ENCODE measurements around the gene UBTD1. TPM values are rescaled to one million over a fixed set of nuclear protein-coding genes. Genes with fewer than 3 reads are reported as not detected.
"Not testable (repeated sequence)": the region's sequence is repeated elsewhere in the genome, so short reads cannot be mapped to it uniquely, and the experiment has no call there.

Gene UBTD1
- total RNA-seq, 1 donor from 2014 or later, result 1.5 TPM

DNA sequence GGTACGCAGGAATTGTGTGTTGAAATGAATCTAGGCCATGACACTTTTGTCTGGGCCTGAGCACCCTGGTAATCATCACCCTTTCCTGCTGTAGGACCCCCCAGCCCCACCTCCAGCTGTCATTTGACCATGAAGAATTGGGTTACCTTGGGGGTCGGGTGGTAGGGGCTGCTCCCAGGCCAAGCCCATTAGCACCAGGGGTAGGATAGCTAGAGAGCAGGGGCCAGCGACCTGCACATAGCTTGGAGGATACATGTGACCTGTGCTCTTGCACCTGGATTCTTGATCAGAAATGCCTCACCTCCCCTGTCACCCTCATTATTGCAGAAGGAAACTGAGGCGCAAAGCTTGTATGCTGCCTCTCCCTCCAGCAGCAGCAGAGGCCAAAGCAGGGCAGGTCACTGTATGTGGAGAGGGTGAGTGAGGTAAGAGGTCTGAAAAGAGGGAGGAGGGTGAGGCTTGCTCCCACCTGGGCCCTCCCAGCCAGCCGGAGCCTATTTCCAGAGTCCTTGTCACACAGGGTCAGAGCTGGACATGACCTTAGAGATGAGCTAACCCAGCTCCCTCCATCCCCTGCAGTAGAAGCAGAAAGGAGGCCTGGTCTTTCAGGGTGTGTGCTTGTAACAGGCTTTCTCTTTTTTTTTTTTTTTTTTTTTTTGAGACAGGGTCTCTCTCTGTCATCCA is 38.6 kb downstream of the UBTD1 start:
- intact Hi-C loops (cut with micrococcal nuclease), result no loop called here

DNA sequence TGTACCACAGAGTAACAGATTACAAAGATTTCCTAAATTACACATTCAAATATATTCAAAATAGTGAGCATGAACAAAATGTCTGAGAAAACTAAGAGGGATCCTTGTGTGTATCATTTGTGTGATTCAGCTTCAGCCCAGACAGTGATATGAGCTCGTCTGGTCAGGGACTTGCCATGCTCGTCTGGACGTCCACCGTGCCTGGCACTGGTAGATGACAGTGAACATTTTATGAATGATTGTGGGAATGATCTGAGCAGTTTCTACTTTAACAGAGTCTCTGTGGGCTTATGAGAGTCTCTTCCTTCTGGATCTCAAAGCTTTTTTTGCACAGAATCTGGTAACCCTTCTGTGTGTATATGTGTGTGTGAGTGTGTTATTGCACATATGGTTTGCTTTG is 39.7 kb downstream of the UBTD1 start:
- intact Hi-C loops (cut with micrococcal nuclease), result no loop called here

DNA sequence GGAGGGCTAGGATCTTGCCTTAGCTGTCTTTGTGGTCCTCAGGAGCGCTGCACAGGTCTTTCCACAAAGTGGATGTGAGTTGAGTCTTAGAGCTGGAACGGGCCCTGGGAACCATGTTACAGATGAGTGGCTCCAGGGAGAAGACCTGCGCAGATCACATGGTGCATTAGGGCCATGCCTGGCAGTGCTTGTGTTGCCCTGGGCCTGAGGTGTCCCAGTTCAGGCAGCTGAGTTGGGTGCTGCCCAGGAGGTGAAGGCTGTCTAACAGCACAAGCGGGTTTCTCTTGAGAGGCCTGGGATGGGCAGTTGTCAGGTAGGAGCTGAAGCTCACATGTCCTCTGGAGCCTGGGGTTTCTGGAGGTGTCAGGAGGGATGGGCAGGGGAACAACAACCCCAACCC is 40.1 kb downstream of the UBTD1 start:
- intact Hi-C loops (cut with micrococcal nuclease), result no loop called here

DNA sequence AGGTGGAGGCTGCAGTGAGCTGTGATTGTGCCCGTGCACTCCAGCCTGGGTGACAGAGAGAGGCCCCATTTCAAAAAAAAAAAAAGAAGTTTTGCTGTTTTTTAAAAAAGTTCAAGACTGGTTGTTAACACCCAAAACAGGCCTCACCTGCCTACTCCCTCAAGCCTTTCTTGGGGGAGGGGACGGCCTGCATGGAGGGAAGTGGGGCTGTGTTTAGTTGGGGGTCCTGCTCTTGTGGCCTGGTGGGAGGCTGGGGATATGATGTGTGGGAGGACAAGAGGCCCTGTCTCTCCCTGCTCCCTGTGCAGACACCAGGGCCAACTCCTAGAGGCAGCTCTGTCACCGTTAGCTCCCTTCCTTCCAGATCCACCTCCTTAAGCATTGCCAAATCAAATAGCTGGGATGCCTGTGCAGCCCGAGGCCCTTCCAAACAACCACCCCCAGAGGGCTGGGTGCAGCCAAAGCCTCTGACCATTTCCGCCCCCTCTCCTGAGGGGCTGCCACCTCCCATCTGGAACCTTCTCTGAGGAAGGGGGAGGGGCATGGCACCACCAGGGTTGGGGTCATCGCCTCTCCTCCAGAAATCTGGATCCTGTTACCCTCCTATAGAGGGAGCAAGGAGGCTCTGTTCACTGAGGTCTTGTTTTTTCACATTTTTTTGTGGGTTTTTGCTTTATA is 40.9 kb downstream of the UBTD1 start:
- intact Hi-C loops (cut with micrococcal nuclease), result no loop called here

DNA sequence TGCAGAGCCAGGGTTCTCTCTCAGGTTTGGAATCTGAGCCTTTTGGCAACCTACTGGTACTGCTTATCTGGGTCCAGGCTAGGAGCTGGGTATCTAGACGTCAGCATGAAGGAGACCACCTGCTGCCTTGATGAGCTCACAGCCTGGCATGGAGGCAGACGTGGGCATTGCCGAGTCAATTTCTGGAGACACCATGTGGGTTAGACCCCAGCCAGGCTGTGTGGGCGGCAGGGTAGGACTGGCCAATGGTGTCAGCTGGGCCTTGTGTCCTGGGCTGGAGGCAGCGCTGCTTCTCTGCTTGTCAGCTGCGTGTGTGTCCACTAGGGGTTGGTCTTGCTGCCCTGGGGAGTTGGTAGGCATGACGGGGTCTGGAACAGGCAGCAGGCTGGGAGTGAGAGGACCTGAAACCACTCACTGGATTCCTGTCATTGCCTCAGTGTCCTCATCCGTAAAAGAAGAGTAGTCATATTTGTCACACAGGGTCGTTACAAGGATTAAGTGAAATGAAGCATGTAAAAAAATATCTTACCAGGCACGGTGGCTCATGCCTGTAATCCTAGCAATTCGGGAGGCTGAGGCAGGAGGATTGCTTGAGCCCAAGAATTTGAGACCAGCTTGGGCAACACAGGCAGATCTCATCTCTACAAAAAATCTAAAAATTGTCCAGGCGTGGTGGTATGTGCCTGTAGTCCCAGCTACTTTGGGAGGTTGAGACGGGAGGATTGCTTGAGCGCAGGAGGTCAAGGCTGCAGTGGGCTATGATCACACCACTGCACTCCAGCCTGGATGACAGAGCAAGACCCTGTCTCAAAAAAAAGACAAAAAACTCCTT is 42.2 kb downstream of the UBTD1 start:
- intact Hi-C loops (cut with micrococcal nuclease), result no loop called here

DNA sequence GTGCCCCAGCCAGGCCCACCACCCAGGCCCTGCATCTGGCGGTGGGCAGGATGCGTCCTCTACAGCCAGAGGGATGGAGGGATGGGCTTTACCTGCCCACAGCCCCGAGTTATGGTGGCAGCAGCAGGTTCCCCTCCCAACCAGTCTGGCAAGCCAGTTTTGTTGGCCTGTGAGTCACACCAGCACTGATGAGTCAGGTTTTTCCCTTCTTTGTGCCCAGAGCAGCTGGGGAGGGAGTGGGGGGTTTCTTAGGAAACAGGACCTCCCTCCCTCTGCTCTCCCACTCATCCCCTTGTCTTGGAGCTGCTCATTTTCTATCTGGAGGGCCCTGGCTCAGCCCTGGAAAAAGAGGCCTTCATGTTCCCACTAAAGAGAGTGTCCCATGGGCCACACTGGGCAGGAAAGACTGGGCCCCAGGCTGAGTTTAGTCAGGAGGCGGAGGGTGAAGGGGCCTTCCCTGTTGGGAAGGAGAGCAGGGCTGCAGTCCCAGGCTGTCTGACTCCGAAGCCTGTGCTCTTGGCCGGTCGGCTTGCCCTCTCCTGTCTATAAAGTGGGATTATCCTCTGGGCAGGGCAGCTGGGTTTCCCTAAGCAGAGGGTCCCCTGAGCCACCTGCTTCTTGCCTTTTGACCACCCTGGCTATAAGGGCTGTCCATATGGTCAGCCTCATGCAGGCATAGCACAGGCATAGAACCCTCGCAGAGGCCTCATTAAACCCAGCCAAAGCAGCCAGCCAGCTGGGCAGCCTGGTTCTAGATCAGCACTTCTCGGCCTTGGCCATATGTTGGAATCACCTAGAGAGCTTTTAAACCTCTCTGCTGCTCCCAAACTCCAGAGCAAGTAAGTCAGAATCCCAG is 43.7 kb downstream of the UBTD1 start:
- intact Hi-C loops (cut with micrococcal nuclease), result no loop called here

DNA sequence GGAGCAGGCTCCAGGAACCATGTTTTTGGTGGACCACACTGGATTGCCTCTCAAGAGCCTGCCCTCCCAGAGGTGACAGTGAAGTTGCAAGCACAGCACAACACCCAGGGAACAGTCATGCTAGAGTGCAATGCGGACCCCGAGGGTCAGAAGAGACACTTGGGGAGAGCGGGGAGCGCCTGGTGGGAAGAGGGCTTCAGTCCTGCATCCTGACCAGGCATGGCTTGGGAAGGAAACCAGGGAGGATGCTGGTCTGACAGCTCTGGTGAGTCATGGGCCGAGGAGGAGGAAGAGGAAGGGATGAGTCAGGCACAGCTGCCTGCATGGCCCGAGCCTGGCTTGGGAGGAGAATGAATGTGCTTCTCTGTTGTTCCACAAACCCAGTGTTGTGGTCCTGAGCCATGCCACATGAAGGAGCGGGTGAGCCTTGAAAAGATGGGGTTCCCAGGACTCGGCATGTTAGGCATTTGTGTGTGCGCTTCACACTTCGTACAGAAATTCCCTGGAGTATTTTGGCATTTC is 44.4 kb downstream of the UBTD1 start:
- intact Hi-C loops (cut with micrococcal nuclease), result no loop called here

DNA sequence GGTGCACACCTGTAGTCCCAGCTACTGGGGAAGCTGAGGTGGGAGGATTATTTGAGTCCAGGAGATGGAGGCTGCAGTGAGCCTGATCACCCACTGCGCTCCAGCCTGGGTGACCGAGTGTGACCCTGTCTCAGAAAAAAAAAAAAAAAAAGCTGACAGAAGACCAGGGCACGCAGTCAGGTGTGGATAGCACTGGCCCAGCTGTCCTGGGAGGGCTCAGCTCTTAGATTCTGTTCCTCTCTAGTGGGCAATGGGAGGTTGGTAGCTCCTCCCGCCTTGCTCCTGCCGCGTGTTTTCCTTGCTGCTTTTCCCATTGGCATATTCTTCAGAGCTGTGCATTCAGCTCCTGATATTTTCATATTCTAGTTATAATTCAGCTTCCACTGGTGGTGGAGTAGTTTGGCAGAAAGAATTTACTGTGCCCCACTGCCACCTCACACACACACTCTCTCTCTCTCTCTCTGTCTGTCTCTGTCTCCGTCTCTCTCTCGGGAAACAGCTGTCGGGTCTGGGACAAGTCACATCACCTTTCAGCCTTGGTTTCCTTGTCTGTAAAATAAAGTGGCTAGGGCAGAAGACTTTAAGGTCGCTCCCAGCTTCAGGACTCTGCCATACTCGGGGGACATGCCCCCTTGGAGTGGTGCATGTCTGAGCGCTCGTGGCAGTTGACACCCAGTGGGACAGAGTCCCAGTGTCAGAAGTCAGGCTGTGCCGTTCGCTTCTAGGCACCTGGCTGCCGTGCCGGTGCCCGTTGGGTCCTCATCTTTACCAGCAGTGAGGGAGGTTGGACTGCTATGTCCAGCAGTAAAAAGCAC is 47.9 kb downstream of the UBTD1 start:
- intact Hi-C loops (cut with micrococcal nuclease), result no loop called here

DNA sequence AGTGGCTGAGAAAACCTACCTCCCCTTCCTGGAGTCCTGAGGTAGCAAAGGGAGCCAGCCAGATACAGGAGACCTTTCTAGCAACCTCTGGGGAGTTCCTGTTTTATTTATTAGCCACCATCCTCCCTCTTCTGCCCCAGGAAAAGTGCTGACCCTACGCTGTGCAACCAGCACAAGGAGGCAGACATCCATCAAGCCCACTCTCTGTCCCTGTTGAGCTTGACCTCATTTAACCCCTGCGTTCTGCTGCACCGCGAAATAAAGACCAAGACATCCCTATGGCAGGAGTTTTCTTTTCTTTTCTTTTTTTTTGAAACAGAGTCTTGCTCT is 48.5 kb downstream of the UBTD1 start:
- intact Hi-C loops (cut with micrococcal nuclease), result no loop called here

DNA sequence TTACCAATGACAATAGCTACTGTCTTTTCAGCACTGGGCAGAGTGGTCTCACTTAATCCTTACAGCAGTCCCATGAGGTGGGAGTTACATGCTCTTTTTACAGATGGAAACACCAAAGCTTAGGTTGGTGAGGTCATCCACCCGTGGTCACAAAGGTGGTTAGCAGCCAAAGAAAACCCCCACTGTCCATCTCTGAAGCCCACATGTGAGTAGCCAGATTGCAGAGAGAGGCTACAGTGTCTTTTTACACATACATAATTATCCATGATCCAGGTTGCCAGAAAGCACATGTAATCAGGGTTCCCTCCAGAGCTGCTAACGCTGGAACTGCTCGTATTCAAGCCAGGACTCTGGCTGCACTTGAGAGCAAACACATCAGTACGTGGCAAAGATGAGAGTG is 49.2 kb downstream of the UBTD1 start:
- intact Hi-C loops (cut with micrococcal nuclease), result no loop called here

DNA sequence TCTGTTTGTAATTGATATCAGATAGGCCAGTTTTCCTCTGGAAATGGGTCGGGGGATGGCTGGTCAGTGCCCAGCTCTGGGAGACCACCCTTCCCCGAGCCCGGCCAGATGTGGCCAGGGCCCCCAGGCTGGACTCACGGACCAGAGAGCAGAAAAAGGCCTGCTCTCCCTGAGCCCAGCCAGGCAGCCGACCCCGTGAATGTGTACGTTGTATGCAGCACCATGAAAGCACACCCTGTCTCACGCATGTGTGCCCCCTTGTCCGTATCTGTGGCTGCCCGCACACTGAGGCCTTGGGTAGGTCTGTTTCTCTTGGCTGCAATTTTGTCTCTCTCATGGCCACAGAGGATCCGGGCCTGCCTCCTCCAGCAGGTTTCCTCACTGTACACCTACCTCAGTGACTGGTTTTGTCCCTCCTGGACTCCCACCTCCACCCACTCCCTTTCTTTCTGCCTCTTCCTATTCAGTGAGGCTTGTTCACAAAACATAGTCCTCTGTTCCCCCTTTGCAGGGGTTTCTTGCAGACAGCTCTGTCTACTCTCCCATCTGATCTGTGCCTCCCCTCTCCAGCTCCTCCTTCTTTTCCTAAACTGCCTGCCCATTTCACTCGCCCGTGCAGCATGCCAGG is 50.2 kb downstream of the UBTD1 start:
- intact Hi-C loops (cut with micrococcal nuclease), result no loop called here

DNA sequence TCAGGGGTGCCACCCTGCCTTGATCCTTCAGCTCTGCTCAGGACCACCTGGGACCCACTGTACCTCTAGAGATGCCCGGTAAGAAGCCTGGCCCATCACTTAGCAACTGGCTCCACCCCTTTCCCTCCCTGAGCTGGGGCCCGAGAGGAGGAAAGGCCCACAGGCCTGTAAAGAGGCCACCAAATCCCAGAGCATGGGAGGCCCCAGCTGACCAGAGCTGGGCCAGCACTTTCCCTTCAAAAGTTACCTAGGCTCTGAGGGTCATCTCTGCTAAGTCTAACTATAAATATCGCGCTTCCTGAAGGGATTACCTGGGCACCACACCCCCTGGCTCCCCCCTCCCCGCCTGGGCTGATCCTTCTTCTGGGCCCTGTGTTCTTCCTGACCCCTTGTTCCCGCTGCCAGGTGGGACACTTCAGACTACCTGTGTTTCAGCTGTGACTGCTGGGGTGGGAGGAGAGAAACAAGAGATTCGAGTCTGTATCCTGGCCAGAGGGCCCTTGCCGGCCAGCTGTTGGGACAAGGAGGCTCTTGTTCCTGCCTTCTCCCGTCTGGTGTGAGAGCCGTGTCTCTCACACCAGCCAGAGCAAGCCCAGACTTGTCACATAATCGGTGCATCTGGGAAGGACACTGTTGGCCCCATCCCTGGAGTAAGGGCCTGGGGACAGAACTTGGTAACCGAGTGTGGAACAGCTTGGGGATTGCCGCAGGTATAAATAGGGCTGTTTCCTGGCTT is 51.0 kb downstream of the UBTD1 start:
- intact Hi-C loops (cut with micrococcal nuclease), result no loop called here

DNA sequence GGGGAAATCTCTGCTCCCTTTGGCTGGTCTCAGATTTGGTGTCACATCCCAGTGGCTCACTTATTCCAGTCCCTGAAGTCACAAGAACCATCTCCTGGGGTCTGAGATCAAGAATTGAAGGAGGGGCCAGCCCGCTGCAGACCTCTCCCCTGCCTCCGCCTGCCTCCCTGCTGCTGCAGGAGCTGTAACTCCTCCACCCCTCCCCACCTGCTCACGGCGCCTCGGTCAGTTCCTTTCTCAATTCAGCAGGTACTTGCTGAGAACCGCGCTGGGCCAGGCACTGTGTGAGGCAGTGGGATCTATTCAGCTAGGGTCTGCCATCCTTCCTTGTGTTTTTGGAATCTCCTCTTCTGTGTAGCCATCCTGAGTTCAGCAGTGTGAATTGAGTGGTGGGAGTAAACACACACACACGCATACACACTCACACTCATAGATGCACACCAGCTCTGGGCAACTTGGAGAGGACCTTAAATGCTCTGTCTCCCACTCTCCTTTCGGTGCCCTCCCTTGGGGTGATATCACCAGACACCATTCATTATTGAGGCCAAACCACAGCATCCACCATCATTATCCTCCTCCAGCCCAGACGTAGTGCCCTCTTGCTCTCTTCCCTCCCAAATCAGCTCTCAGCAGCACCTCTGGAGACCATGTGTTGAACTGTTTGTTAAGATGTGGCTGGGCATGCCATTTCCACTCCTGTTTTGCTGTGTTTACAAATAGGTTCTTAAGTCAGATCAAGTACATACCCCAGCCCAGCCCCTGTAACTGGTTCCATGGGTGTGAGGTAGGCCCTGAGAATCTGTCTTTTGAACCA is 51.8 kb downstream of the UBTD1 start:
- intact Hi-C loops (cut with micrococcal nuclease), result no loop called here

DNA sequence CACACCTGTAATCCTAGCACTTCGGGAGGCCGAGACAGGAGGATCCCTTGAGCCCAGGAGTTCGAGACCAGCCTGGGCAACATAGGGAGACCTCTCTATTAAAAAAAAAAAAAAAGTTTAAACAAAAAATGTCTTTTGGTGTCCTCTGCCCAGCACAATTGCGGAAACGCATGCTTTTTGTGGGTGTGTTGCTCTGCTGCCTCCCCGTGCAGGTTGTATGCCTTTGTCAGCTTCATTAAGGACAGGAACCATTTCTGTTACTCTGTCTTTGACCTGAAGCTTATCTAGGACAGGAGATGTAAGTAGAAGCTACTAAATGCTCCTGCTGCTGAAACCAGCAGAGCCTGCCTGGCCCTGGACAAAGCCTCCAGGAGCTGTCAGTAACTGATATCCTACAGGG is 52.5 kb downstream of the UBTD1 start:
- intact Hi-C loops (cut with micrococcal nuclease), result no loop called here

DNA sequence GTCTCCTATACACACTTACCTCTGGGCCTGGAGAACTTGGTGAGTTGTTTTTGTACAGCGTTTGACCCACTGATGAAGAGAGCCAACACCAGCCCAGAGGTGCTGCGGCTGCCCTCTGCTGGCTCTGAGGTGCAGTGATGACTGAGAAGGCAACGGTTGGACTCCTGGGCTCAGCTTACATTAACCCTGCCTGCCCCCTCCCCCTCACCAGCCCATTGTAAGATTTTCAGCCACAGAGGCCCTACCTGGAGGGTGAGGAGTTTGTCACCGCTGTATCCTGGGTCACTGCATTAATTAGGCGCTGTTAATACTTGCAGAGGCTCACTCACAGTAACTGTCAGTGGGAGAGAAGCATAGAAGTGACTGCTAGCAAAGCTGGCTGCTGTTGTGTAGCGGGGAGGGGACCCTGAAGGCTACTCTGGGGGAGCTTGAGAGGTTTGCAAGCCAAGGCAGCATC is 54.9 kb downstream of the UBTD1 start:
- intact Hi-C loops (cut with micrococcal nuclease), result loop anchor here (1.0 to 2.0 kb wide), 5 partner anchors 19 to 275 kb away; partner anchors contain the start of genes MMS19 and UBTD1

DNA sequence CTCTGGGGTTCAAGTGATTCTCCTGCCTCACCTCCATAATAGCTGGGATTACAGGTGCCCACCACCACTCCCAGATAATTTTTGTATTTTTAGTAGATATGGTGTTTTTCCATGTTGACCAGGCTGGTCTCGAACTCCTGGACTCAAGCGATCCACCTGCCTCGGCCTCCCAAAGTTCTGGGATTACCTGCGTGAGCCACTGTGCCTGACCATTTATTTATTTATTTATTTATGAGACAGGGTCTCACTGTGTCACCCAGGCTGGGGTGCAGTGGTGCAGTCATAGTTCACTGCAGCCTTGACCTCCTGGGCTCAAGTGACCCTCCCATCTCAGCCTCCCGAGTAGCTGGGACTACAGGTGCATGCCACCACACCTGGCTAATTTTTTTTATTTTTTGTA is 55.6 kb downstream of the UBTD1 start:
- intact Hi-C loops (cut with micrococcal nuclease), result not testable (repeated sequence)

DNA sequence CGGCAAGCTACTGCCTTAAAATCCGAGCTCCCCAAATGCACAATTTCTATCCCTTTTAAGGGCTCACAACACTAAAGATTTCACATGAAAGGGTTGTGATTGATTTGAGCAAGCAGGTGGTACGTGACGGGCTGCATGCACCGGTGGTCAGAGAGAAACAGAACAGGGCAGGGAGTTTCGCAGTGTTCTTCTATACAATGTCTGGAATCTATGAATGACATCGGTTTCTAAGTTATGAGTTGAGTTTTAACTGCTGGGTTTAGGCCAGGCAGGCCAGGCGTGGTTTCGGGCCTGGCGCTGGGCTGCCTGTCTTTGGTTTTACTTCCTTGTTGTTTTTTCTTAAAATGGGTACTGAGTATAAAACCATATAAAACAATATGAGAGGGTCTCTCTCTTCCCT is 56.8 kb downstream of the UBTD1 start:
- intact Hi-C loops (cut with micrococcal nuclease), result not testable (repeated sequence)

DNA sequence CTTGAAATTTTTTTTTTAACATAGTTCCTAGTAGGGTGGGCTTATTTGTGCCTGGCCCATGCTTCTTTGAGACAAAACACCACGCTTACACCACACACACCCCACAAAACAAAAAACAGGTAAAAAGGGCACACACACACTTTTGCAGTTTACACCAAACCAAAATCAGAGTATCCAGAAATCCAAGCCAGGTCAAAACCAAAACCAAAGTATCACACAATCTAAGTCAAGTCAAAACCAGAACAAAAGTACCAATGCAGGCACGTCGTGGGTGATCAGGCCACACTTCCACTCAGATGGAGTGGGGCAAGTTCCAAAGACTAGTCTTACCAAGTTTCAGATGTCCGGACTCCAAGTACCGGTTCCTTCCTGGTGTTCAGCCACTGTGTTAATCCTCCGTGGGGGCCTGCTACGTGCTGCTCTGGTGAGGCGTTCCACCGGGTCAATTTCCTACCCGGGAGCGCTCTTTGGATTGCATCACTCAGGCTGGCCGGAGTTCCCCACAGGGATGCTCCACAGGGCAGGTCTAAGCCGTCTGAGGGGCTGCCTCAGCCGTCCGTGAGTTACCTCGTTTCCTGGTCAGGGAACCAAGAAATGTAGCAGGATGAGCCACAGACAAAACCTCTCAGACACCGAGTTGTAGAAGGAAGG is 62.1 kb downstream of the UBTD1 start:
- intact Hi-C loops (cut with micrococcal nuclease), result not testable (repeated sequence)
